Brain microvascular endothelial cell (primary cell): ENCODE data around the gene DAGLB.

Experiments
- DNase-seq: peaks from one replicate; pipeline ENCODE4 v3.0.0-alpha.2; 2020
- H3K27ac ChIP-seq: fragments of 250-450 bp; sonication (Bioruptor Pico); 2 replicates; pipeline ENCODE4 v1.5.1; 2020; ENCODE audit warnings: mild to moderate bottlenecking, moderate library complexity
- H3K27me3 ChIP-seq: fragments of 250-450 bp; sonication (Bioruptor Pico); replicated peaks from 2 replicates; pipeline ENCODE4 v1.5.1; 2020; ENCODE audit warnings: mild to moderate bottlenecking
- H3K36me3 ChIP-seq: fragments of 250-450 bp; sonication (Bioruptor Pico); replicated peaks from 2 replicates; pipeline ENCODE4 v1.5.1; 2020; ENCODE audit warnings: mild to moderate bottlenecking
- H3K4me3 ChIP-seq: 2 replicates; pipeline ENCODE4 v1.5.1; 2011; ENCODE audit warnings: low read depth, mild to moderate bottlenecking, control low read depth, low read length, moderate library complexity
- in situ Hi-C: cut with HindIII; loops from 2 replicates; pipeline ENCODE4 v1.10.0; 2017; ENCODE audit warnings: low sequenced_read_pairs, low pct_ligation_motif_present
- TF ChIP-seq, protein P1 (sequence below): IDR thresholded peaks from 2 replicates; pipeline ENCODE4 v1.5.1; 2011; ENCODE audit warnings: low read depth, mild to moderate bottlenecking, moderate library complexity, low read length, control low read depth, inconsistent platforms; ENCODE audit errors: missing control alignments

DAGLB gene

DNA sequence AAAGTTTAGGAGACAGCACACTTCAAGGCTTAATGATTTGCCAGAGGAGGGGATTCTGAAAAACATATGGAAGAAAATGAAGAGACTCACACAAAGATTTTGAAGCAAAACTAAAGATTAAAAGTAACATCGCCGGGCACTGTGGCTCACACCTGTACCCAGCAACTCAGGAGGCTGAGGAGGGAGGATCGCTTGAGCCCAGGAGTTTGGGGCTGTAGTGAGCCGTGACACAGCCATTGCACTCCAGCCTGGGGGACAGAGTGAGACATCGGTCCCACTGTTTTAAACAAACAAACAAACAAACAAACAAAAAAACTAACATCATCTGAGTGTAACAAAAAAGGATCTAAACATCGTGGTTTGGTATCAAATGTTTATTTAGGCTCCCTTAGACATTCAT, 33.7 kb upstream of the DAGLB start:
- in situ Hi-C loops = no loop called here
- Histone ChIP-seq H3K36me3 (peaks cover 38% of the 10 kb centered on the region), H3K27me3 (no peaks in the 10 kb centered on the region), H3K27ac (no peak overlapping the region), H3K4me3 (peak overlapping the region; percentile 12)
- DNase-seq = no peak
- TF ChIP-seq, protein P1, sequence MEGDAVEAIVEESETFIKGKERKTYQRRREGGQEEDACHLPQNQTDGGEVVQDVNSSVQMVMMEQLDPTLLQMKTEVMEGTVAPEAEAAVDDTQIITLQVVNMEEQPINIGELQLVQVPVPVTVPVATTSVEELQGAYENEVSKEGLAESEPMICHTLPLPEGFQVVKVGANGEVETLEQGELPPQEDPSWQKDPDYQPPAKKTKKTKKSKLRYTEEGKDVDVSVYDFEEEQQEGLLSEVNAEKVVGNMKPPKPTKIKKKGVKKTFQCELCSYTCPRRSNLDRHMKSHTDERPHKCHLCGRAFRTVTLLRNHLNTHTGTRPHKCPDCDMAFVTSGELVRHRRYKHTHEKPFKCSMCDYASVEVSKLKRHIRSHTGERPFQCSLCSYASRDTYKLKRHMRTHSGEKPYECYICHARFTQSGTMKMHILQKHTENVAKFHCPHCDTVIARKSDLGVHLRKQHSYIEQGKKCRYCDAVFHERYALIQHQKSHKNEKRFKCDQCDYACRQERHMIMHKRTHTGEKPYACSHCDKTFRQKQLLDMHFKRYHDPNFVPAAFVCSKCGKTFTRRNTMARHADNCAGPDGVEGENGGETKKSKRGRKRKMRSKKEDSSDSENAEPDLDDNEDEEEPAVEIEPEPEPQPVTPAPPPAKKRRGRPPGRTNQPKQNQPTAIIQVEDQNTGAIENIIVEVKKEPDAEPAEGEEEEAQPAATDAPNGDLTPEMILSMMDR = no peak

DNA sequence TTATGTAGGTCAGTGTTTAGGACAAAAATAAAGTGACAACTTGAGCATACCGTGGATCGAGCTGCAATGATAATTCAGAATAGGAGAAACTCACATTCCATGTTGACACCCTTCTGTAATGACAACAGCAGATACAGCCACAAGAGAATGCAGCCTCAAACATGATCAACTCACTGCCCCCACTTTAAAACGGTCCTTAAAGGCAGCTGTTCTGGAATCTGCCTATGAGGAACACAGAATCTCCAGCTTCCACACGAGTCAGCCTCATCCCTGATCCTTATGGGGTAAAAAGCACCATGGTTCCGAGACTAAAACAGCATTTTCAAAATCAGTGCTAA, 32.5 kb upstream of the DAGLB start:
- Histone ChIP-seq H3K4me3 (no peak overlapping the region), H3K36me3 (peaks cover 38% of the 10 kb centered on the region), H3K27me3 (no peaks in the 10 kb centered on the region), H3K27ac (no peak overlapping the region)
- TF ChIP-seq, protein P1 = no peak
- no peak for DNase-seq
- in situ Hi-C loops = no loop called here

DNA sequence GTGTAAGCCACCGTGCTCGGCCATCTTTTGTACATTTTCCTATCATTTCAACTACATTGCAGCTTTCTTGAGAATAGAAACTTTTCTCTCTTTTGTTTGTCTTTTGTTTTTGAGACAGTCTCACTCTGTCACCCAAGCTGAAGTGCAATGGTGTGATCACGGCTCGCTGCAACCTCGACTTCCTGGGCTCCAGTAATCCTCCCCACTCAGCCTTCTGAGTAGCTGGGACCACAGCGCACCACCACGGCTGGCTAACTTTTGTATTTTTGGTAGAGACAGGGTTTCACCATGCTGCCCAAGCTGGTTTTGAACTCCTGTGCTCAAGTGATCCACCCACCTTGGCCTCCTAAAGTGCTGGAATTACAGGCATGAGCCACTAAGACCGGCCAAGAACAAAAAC, 31.3 kb upstream of the DAGLB start:
- Histone ChIP-seq H3K36me3 (peaks cover 47% of the 10 kb centered on the region), H3K4me3 (no peak overlapping the region), H3K27ac (no peak overlapping the region), H3K27me3 (no peaks in the 10 kb centered on the region)
- DNase-seq = no peak
- TF ChIP-seq, protein P1 = no peak
- in situ Hi-C loops = no loop called here

DNA sequence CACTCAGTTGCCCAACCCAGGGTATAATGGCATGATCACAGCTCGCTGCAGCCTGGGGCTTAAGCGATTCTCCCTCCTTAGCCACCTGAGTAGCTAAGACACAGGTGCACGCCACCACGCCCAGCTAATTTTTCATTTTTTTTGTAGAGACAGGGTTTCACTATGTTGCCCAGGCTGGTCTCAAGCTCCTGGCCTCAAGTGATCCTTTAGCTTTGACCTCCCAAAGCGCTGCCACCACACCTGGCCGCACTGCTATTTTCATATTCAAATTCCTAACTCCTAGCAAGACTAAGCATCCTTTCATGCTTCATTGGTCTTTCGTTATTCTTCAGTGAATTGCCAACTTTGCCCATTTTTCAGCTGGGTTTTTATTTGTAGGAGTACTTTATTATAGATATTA, 30.4 kb upstream of the DAGLB start:
- TF ChIP-seq, protein P1 = no peak
- Histone ChIP-seq H3K36me3 (peaks cover 48% of the 10 kb centered on the region), H3K27ac (no peak overlapping the region)

DNA sequence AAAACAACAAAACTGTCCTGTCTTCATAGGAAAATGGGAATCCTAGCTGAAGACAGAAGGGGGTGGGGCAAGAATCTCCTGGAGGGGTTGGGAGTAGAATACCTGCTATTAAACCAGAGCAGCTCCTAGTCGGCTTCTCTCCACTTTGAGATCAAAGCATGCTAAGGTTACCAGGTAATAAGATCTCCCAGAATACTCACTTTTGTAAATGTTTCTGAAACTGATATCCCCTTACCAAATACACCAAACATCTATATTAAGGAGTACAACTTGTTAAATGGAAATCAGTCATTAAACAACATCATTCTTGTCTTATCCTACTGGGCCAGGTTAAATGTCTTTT, 29.5 kb upstream of the DAGLB start:
- in situ Hi-C loops = no loop called here
- no peaks in the 10 kb centered on the region for H3K27me3 ChIP-seq
- H3K4me3 ChIP-seq = no peak overlapping the region
- no peak for DNase-seq
- H3K27ac ChIP-seq = no peak overlapping the region
- TF ChIP-seq, protein P1 = no peak
- peaks cover 51% of the 10 kb centered on the region for H3K36me3 ChIP-seq

More for the DNA sequence above, 30.4 kb upstream of the DAGLB start:
- in situ Hi-C loops = no loop called here
- H3K27me3 ChIP-seq = no peaks in the 10 kb centered on the region
- no peak overlapping the region for H3K4me3 ChIP-seq
- no peak for DNase-seq

DNA sequence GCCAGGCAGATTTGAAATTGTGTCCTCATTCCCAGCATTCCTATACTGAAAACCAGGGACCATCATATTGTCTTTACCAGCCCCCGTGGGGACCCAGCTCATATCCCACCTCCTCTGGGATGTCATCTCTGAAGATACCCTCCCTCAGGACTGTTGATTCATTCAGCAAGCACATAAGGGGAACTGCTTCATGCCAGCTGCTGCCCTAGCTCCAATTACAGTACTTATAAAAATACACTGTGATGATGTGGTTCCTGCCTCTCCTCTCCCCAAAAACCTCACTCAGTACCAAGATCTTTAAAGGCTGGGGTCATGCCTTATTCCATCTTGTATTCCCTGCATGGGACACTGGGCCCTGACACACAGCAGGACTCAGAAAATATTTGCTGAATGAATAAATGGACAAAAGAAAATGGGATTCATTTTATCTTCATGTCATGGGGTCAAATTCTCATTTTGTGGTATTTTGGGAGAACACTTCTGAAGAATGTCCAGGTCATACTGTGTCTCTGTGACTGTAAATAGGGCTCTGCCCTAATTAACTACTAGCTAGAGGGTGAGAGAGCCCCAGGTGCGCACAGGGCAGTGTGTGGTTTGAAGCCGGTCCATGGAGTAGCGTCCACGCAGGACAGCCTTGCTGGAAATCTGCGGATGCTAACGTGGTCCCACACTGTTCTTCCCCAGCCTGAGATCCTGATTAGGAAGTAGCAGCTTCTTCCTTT, 29.0 kb upstream of the DAGLB start:
- H3K27me3 ChIP-seq = no peaks in the 10 kb centered on the region
- TF ChIP-seq, protein P1 = no peak
- no peak overlapping the region for H3K4me3 ChIP-seq
- DNase-seq = no peak
- in situ Hi-C loops = no loop called here
- H3K27ac ChIP-seq = no peak overlapping the region
- H3K36me3 ChIP-seq = peaks cover 52% of the 10 kb centered on the region
